HG03045 (cell line): Measurements from ENCODE around the gene RASGRP1.

ENCODE experiments used
- ATAC-seq: cut with Tn5 transposase; IDR thresholded peaks from one replicate; pipeline ENCODE4 v1.9.1; 2021; ENCODE audit warnings: mild to moderate bottlenecking, moderate library complexity; ENCODE audit not compliant: unreplicated experiment

RASGRP1 gene

DNA sequence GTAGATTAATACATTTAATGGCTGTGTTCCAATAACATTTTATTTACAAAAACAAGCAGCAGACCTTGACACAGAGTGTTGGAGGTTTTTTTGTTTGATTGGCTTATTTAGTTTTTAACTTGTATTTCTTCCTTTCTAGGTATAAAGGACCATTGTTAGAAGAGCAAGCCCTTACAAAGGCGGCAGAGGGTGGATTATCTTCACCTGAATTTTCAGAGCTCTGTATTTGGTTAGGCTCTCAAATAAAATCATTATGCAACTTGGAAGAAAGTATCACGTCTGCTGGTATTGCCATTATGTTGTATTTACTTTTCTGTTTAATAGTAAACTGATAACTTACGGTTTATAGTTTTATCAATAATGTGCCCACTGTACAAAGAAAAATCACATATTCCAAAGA lies 100.7 kb downstream of the RASGRP1 start:
- no peak for ATAC-seq

DNA sequence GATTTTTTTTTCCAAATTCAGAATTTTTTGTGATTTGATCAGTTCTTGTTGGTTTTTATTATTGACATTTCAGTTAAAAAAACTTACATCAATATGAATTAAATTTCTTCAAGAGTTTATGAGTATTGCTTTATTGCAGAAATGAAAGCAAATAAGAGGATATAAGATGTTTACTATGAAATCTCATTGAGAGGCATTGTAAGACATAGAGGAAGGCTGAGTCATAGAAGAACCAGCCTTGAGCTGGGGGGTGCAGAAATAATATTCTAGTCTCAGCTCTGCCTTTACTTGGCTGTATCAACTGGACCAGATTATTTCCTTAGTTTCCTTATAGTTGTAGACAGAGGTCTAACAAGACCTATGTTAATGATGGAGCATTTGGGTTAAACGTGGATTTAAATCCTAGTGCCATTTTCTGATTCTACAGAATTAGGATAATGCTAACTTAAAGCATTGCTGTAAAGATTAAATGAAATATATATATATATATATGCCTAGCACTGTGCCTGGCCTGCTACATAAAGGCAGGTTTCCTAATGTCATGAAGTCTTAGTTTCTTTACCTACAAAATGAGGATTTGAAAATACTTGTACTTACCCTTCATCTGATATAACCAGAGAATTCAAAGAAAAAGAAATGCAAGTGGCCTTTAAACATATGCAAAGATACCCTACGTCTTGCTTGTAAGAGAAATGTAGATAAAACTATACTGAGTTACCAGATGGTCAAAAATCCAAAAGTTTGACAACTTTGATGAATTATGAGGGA lies 103.4 kb downstream of the RASGRP1 start:
- ATAC-seq, result no peak

DNA sequence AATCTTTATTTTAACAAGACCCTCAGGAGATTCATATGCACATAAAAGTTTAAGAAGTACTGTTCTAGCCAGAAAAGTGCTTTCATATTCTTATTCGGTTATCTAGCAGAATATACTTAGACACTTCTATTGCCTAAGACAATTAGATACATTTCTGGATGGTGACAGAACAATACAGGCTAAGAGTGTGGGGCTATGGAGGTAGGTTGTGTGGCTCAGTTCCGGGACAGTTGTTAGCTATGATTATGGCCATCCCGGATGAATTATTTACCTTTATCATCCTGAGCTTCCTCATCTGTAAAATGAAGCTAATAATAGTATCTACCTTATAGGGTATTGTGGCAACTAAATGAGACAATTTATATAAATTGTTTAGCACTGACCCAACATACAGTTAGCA lies 104.1 kb downstream of the RASGRP1 start:
- no peak for ATAC-seq

DNA sequence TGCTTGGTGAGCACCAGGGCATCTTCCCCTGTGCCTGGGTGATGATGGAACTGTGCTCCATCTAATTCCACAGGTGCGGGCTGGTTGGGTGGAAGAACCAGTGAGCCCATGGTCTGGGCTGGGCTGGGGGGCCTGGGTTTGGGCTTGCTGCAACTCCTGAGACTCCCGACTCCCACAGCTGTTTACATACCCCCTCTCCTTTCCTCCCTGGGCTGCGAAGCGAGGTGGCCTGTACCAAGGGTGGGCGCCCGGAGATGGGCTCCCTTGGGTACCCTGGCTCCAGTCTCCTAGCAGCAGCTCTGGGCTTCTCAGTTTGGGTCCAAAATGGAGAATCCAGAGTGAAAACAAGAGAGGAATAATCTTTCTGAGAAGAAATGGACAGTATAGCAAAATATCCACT lies 105.1 kb downstream of the RASGRP1 start:
- no peak for ATAC-seq

DNA sequence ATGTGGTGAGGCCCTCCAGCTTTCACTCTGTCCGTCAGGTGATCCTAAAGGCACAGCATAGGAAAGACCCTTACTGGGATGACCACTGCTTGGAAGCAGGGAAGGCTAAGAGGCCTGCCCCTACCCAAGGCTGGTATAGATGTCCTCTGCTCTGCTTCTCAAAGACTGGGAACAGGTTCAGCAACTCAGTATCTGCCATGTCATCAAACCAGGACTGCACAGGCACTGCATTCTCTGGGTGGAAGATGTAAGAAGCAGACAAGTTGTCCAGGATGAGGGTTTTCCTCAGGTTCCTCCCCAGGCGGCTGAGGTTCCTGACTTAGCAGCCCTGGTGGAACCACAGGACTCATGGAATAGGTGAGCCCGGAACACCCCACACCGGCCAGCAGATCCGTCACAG lies 106.0 kb downstream of the RASGRP1 start:
- ATAC-seq, result no peak

DNA sequence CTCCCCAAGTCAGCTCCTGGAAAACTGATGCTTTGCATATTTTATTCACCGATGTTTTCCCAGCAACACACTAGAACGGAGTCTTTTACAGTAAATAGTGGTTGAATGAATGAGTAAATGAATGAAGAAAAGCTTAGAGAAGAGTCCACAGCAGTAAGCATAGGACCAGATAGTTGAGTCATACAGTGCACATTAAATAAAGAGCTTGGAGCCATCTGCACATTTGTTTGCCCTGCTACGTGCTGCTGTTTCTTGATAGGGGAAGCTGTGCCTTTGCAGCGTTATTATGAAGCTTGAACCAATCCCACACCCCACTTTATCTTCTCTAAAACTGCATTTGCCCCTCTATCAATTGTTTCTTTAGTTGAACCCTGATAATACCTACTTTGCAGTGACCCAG lies 109.5 kb downstream of the RASGRP1 start:
- ATAC-seq, result no peak

DNA sequence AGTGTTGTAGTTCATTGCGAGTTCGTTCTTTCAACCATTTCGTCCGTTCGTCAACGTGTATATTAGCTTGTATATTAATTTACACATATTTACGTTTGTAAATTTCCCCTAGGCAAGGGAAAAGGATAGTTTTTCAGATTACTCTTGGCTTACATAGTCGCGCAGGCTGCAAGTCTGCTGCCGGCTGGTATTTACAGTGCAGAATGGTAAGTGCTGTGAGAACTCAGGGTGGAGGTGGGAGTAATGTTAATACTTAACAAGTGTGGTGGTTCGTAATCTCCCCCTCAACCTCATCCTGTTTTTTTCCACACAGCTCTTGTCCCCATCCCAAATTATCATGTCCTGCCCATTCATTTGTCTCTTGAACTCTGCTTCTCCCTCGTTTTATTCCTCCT lies 109.9 kb downstream of the RASGRP1 start:
- no peak for ATAC-seq

DNA sequence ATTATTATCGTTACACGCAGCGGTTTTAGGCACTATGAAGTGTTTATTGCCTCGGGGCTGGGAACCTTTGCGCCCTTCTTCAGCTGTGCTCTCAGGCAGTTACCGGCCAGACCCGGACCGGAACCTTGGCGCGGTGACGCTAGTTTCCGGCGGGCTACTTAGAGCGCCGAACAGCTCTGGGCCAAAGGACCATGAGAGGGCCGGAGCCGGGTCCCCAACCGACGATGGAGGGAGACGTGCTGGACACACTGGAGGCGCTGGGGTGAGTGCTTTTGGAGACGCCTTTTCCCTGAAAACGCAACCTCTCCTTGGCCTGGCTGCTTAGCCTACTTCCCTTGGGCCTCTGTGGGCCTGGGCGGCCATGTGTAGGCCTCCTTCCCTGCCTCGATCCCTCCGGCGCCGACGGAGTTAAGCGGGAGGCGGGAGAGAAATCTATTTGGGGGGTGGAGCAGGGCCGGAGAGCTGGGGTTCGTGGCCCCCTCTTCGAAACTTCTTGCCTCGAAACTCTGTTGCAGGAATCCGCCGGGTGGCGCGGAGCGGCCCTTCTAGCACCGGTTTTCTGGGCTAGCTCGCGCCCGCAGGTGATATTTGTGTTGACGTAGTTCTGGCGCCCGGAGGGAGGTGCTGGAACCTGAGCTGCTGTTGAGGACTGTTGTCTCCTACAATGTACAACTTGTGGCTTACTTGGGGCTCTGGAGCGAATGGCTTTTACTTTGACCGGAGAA lies 110.5 kb downstream of the RASGRP1 start, which contains the start of gene FAM98B:
FAM98B (plus strand) TSS at position 157 of the 725 bp plus-strand sequence; CDS start at position 192, 35 bp downstream.
- ATAC-seq, result peak; percentile 93

DNA sequence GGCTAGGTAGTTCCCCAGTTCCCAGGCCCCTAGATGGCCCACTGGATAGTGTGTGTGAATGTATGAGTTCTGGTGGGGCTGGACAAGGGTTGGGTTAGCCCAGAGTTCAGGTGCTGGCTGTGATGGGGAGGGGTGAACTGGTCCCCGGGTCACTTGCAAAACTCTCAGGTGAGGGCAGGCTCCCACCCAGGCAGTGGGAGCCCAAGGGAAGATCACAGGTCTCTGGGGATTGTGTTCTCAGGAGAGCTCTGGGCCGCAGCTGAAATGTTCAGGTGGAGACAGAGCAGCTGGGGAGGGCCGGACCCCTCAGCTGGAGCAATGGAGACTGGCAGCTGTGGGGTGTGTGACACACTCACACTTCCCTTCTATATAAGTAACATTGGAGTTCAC lies 123.5 kb downstream of the RASGRP1 start:
- ATAC-seq, result no peak

DNA sequence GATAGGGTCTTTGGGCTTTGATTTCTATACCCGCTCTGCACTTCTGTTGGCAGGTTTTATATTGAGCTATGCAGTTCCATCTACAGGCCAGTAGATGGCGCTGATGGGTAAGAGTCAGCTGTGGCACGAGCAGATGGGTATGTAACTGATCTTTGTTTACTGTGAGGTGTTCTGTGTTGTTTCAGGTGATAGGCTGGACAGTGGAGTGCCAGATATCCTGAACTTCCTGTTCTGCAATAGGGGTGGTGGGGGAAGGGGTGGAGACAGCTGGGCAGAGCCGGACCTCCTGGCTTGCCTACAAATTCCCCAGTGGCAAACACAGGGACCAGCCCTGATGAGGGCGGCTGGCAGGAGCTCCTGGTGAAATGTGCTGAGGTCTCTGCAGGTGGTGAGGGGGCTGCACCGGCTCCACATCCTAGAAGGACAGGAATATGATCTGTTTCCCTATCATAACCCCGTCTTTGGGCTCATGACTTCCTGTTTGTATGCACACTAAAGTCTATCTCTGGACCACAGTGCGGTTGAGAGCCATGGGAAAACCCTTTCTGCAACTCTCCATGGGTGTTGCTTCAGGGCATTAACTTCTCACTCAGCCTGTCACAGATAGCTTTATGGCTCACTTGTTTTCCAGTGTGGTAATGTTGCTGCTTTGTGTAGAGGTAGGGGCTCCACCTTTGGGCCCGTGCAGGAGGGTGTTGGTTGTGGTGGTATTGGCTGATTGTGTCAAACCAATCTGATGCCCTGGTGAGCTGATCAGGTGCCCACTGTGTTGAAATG lies 124.1 kb downstream of the RASGRP1 start:
- ATAC-seq, result peak; percentile 67
